Lung microvascular endothelial cell (primary cell): ENCODE results near the gene EFHD1. TPM values are rescaled to one million over a fixed set of nuclear protein-coding genes. Genes with fewer than 3 reads are reported as not detected.

ENCODE experiments used
- DNase-seq, 2 donors: peaks; one replicate each; pipeline versions ENCODE4 v3.0.0 to v3.0.0-alpha.2; 2010; ENCODE audit warnings: low read depth in 2 of 2
- total RNA-seq: library from RNA; depleted of rRNA; stranded (reverse); fragments of >200 nt; gene quantifications from 2 replicates; pipeline ENCODE4 v1.2.1, GENCODE V29; 2014

EFHD1 gene
- total RNA-seq = 0.20 TPM in 1 of 2 replicates, not detected in the other

GRCh38 chr2:232633413-232634205 lies at the start of gene EFHD1:
EFHD1 (plus strand) TSS chr2:232633604; CDS start chr2:232633705, 101 bp downstream.
- peak; percentile 37 to 54 for DNase-seq

GRCh38 chr2:232584238-232584637 lies 49.2 kb upstream of the EFHD1 start:
- DNase-seq = peak; percentile 28 to 79

GRCh38 chr2:232586943-232587505 lies 46.4 kb upstream of the EFHD1 start:
- DNase-seq = no peak

GRCh38 chr2:232587512-232587911 lies 45.9 kb upstream of the EFHD1 start:
- DNase-seq = no peak

GRCh38 chr2:232588031-232588430 lies 45.4 kb upstream of the EFHD1 start:
- DNase-seq = no peak

GRCh38 chr2:232588680-232589585 lies 44.5 kb upstream of the EFHD1 start:
- peak in 1 of 2 donors; percentile 63 for DNase-seq

GRCh38 chr2:232592772-232593395 lies 40.5 kb upstream of the EFHD1 start:
- peak; percentile 14 to 86 for DNase-seq

- DNase-seq = no peak
These were observed 39.4 kb upstream of the EFHD1 start for GRCh38 chr2:232593982-232594381.

- no peak for DNase-seq
These were observed 35.9 kb upstream of the EFHD1 start for GRCh38 chr2:232597362-232598079.

GRCh38 chr2:232598293-232598692 lies 35.1 kb upstream of the EFHD1 start:
- no peak for DNase-seq

GRCh38 chr2:232600053-232600773 lies 33.2 kb upstream of the EFHD1 start:
- DNase-seq = no peak

- DNase-seq = no peak
These were observed 30.1 kb upstream of the EFHD1 start for GRCh38 chr2:232603283-232603682.

- no peak for DNase-seq
These were observed 28.9 kb upstream of the EFHD1 start for GRCh38 chr2:232604535-232604934.

GRCh38 chr2:232607011-232607410 lies 26.4 kb upstream of the EFHD1 start:
- no peak for DNase-seq

- DNase-seq = no peak
These were observed 23.8 kb upstream of the EFHD1 start for GRCh38 chr2:232609607-232610006.

GRCh38 chr2:232610081-232610480 lies 23.3 kb upstream of the EFHD1 start:
- DNase-seq = no peak

GRCh38 chr2:232611061-232611460 lies 22.3 kb upstream of the EFHD1 start:
- DNase-seq = no peak

GRCh38 chr2:232611559-232612218 lies 21.7 kb upstream of the EFHD1 start:
- peak in 1 of 2 donors; percentile 20 for DNase-seq

- DNase-seq = no peak
These were observed 19.8 kb upstream of the EFHD1 start for GRCh38 chr2:232613538-232614134.
